Ascending aorta (tissue), 2 donors: ENCODE results near the gene SDK1. TPM values are rescaled to one million over a fixed set of nuclear protein-coding genes. Genes with fewer than 3 reads are reported as not detected.

ENCODE experiments used
- DNase-seq, 2 donors: peaks; one replicate each; pipeline ENCODE4 v3.0.0-alpha.2; 2019; ENCODE audit warnings: low spot score in 2 of 2
- H3K27ac ChIP-seq, 2 donors: fragments of 200-600 bp; sonication (generic); one replicate each; pipeline ENCODE4 v1.5.1; 2016 to 2017; ENCODE audit warnings: mild to moderate bottlenecking in 1 of 2
- H3K27me3 ChIP-seq: fragments of 200-600 bp; sonication (generic); one replicate; pipeline ENCODE4 v1.5.1; 2017
- H3K36me3 ChIP-seq, 2 donors: fragments of 200-600 bp; sonication (generic); one replicate each; pipeline ENCODE4 v1.5.1; 2016
- H3K4me1 ChIP-seq, 2 donors: fragments of 200-600 bp; sonication (generic); one replicate each; pipeline ENCODE4 v1.5.1; 2016 to 2017; ENCODE audit warnings: mild to moderate bottlenecking in 1 of 2
- H3K4me3 ChIP-seq, 2 donors: fragments of 200-600 bp; sonication (generic); one replicate each; pipeline ENCODE4 v1.5.1; 2016 to 2017; ENCODE audit warnings: mild to moderate bottlenecking in 1 of 2
- H3K9me3 ChIP-seq, 2 donors: fragments of 200-600 bp; sonication (generic); one replicate each; pipeline ENCODE4 v1.5.1; 2016
- intact Hi-C: fragments of 100-400 bp; cut with DNase I; formaldehyde crosslinking; loops from one replicate; pipeline ENCODE4 v1.15.1; 2023
- total RNA-seq: library from RNA; depleted of rRNA; stranded (reverse); fragments of >200 nt; gene quantifications from one replicate; pipeline ENCODE4 v1.1.0, GENCODE V29; 2016
- TF ChIP-seq, protein P1 (sequence below), 3 experiments: fragments of 200-600 bp in 2 of 3; fragments of 450-650 bp in 1 of 3; sonication (generic) in 2 of 3; IDR thresholded peaks; one replicate each; pipeline ENCODE4 v1.5.1; 2016 to 2019; ENCODE audit warnings: antibody characterized with exemption in 3 of 3, mild to moderate bottlenecking in 1 of 3, moderate library complexity in 1 of 3

SDK1 gene
- total RNA-seq, 1 donor from 2014 or later, result 13.3 TPM

DNA sequence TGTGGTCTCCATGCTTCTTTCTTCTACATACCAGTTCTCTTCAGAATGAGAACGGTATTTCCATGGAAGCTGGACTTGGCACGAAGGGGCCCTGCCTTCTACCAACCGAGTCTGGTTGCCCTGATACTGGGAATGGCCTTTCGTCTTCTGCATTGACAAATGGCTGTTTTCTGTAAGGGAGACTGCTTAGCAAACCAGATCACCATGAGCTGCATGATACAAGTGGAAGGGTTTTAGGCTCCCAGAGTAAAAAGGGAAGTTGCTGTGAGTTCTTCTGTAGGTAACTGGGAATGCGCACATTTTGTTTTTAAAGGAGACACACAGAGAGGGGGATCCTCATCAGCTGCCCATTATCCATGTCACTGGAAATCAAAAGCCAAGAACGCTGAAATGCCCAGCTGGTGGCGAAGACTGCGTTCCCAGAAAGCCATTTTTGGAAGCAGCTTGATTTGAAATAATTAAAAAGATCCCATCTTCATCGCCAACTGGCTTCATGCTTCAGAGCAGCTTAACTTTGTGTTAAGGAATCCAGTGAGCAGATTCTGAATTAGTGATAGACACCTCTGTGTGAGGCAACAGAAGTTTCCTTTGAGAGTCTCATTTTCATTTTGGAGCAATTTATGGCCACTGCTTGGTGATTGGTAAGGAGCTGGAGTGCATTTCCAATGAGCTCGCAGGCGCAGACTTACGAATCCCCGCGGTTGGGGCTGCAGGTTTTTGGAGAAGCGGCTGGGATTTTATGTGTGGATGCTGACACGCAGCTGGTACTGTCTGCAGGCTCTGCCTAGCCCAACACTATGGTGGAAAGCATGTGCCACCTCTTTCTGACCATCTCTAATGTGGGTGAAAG lies 708.4 kb downstream of the SDK1 start:
- intact Hi-C loops, result no loop called here

DNA sequence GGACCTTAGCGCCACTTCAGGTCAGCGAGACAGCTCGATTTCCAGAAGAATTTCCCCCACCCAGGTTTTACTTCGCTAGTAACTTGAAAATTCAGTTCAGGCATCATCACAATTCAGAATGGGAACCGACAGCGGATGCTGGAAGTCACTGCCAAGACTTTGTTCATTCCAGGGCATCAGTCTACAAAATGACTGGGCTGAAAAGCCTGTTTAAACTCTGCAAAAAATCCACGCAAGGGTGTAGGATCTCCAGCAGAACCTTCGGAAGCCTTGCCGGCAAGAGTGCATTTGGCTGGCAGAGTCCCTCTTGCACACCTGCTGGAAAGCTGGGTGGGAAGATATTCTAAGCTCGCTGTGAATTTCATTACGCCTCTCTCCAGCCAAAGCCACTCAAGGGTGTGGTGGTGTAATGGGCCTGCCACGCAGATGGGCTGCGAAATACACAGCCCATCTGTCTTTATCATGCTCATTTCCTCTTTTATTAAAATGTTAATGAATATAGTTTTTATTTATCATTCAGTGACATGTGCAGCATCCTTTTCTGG lies 709.1 kb downstream of the SDK1 start:
- no peak overlapping the region for H3K27ac ChIP-seq
- intact Hi-C loops, result no loop called here
- no peak for DNase-seq
- TF ChIP-seq, protein P1, sequence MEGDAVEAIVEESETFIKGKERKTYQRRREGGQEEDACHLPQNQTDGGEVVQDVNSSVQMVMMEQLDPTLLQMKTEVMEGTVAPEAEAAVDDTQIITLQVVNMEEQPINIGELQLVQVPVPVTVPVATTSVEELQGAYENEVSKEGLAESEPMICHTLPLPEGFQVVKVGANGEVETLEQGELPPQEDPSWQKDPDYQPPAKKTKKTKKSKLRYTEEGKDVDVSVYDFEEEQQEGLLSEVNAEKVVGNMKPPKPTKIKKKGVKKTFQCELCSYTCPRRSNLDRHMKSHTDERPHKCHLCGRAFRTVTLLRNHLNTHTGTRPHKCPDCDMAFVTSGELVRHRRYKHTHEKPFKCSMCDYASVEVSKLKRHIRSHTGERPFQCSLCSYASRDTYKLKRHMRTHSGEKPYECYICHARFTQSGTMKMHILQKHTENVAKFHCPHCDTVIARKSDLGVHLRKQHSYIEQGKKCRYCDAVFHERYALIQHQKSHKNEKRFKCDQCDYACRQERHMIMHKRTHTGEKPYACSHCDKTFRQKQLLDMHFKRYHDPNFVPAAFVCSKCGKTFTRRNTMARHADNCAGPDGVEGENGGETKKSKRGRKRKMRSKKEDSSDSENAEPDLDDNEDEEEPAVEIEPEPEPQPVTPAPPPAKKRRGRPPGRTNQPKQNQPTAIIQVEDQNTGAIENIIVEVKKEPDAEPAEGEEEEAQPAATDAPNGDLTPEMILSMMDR (IDR thresholded peaks at IDR 0.05), result no peak
- no peak overlapping the region for H3K4me3 ChIP-seq
- H3K4me1 ChIP-seq, result no peaks in the 10 kb centered on the region
- no peaks in the 10 kb centered on the region for H3K9me3 ChIP-seq
- H3K36me3 ChIP-seq, result peaks cover 10 to 11% of the 10 kb centered on the region in 2 donors
- H3K27me3 ChIP-seq, result no peaks in the 10 kb centered on the region

More for the DNA sequence above, 708.4 kb downstream of the SDK1 start:
- DNase-seq, result peak in 1 of 2 donors; percentile 28
- Histone ChIP-seq H3K4me3 (no peak overlapping the region), H3K4me1 (no peaks in the 10 kb centered on the region), H3K36me3 (peaks cover 5 to 10% of the 10 kb centered on the region in 2 donors), H3K27me3 (no peaks in the 10 kb centered on the region), H3K27ac (no peak overlapping the region), H3K9me3 (no peaks in the 10 kb centered on the region)
- TF ChIP-seq, protein P1 (IDR thresholded peaks at IDR 0.05), result no peak

DNA sequence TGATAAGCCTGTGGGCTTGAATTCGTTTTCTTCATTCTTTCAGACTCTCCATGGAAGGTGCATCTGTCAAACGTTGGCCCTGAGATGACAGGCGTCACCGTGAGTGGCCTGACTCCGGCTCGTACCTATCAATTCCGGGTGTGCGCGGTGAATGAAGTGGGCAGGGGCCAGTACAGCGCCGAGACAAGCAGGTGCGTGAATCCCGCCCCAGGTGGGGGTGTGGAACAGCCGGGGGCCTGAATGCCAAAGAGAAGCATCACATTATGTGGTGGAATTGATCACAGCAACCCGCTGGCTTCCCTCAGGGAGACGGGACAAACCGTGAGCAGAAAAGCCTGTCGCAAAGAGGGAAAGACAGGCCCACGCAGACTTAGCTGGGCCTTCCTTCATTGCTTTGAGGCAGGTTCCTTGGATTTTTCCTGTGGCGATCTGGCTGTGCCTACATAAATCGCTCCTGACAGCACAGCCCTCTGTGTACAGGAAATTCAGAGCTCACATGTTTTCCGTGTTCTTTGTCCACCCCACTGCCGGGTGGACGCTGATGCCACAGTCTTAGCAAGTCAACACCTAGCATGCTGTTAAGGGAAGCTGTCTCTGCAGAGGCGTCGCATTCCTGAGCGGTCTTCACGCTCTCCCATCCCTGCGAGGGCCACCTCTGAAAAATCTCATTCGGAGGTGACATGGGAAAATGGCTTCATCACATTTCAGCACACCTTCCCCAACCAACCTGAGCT lies 710.0 kb downstream of the SDK1 start:
- TF ChIP-seq, protein P1 (IDR thresholded peaks at IDR 0.05), result no peak
- H3K9me3 ChIP-seq, result no peaks in the 10 kb centered on the region
- H3K4me3 ChIP-seq, result no peak overlapping the region
- intact Hi-C loops, result no loop called here
- H3K27ac ChIP-seq, result no peak overlapping the region
- no peaks in the 10 kb centered on the region for H3K4me1 ChIP-seq
- DNase-seq, result no peak
- no peaks in the 10 kb centered on the region for H3K27me3 ChIP-seq
- H3K36me3 ChIP-seq, result peaks cover 11 to 19% of the 10 kb centered on the region in 2 donors

DNA sequence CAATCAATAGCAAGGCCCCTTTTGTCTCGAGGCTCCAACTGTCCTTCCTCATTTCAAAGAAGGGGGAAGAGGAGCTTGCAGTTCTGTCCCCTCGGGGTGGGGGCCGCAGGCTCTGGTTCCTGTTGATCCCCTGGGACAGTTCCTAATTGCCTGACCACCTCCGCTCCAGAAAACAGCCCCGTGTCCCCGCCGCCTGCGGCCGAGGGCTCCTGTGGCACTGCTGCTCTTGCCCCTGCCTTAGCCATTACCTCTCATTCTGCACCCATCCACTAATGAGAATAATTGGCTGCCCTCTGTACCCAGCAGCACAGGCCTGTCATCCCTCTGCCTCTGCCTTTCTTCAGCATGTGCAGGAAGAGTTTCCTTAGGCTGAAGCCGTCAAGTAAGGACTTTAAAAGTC lies 712.7 kb downstream of the SDK1 start:
- TF ChIP-seq, protein P1 (IDR thresholded peaks at IDR 0.05), result no peak
- Histone ChIP-seq H3K36me3 (peaks cover 11 to 46% of the 10 kb centered on the region in 2 donors), H3K4me1 (no peaks in the 10 kb centered on the region), H3K27me3 (no peaks in the 10 kb centered on the region), H3K4me3 (no peak overlapping the region), H3K27ac (no peak overlapping the region), H3K9me3 (peaks cover 0 to 4% of the 10 kb centered on the region in 2 donors)
- no peak for DNase-seq
- intact Hi-C loops, result no loop called here

DNA sequence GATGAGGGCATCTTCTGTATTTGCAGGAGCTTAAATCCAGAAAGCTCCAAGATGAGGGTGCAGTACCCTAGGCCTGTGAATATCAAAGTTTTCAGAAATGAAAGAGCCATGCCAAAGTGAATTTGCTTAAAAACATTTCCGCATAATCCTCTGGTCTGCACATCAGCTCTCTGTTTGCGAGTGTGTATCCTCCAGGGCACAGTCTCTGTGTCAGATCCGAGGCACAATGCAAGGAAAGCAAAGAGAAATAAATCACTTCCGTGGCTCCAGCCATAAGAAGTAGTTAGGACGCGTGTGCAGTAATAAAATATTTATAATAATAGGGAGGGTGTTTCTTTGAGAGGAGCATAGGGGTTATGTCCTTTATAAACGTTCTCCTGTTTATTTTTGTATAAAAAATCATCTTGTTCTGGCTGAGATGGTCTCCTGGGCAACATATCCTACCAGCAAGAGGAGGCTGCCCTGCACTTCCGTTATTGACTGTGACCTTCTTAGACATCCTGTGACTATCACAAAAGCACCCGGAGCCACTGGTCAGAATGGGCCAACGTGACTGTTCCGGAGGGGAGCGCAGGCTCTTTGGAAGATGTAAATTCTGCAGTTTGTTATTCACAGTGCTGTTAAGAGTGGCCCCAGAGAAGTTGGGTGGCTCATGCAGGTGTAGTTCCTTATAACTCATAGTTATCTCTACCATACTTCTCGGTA lies 713.4 kb downstream of the SDK1 start:
- Histone ChIP-seq H3K27ac (no peak overlapping the region), H3K9me3 (peaks cover 0 to 4% of the 10 kb centered on the region in 2 donors), H3K4me3 (no peak overlapping the region), H3K27me3 (no peaks in the 10 kb centered on the region), H3K4me1 (no peaks in the 10 kb centered on the region), H3K36me3 (peaks cover 11 to 51% of the 10 kb centered on the region in 2 donors)
- TF ChIP-seq, protein P1 (IDR thresholded peaks at IDR 0.05), result no peak
- no peak for DNase-seq
- intact Hi-C loops, result no loop called here
